Activated T-helper 9 cell treated with anti-CD3 and anti-CD28 coated beads, Interleukin-2, amount 50 U/mL, for 16 hours (primary cell): ENCODE measurements around the gene TBC1D22A.

ENCODE experiments used
- DNase-seq: peaks from one replicate; pipeline ENCODE4 v3.0.0-alpha.2; 2020; ENCODE audit warnings: low read depth

The TBC1D22A gene

GRCh38 chr22:46737105-46737975 is 25.1 kb upstream of the TBC1D22A start:
- peak; percentile 21 for DNase-seq

GRCh38 chr22:46737976-46738646 is 24.3 kb upstream of the TBC1D22A start, which contains the start of gene CERK:
CERK (minus strand) TSS chr22:46738252; CDS start chr22:46738148, 104 bp downstream.
- DNase-seq: peak; percentile 60

GRCh38 chr22:46738647-46739093 is 23.8 kb upstream of the TBC1D22A start:
- no peak for DNase-seq

- peak; percentile 68 for DNase-seq
Observed at GRCh38 chr22:46739094-46739870, 23.2 kb upstream of the TBC1D22A start.

GRCh38 chr22:46740910-46741780 is 21.3 kb upstream of the TBC1D22A start:
- DNase-seq: no peak

- no peak for DNase-seq
Observed at GRCh38 chr22:46741974-46742519, 20.4 kb upstream of the TBC1D22A start.

GRCh38 chr22:46742576-46743221 is 19.8 kb upstream of the TBC1D22A start:
- DNase-seq: no peak

GRCh38 chr22:46744581-46744980 is 17.9 kb upstream of the TBC1D22A start:
- DNase-seq: no peak

- DNase-seq: no peak
Observed at GRCh38 chr22:46746192-46746591, 16.3 kb upstream of the TBC1D22A start.

GRCh38 chr22:46746620-46747019 is 15.8 kb upstream of the TBC1D22A start:
- DNase-seq: no peak

- no peak for DNase-seq
Observed at GRCh38 chr22:46747646-46748045, 14.8 kb upstream of the TBC1D22A start.

GRCh38 chr22:46748206-46748907 is 14.1 kb upstream of the TBC1D22A start:
- no peak for DNase-seq

GRCh38 chr22:46748908-46749675 is 13.4 kb upstream of the TBC1D22A start:
- DNase-seq: no peak

GRCh38 chr22:46749682-46750529 is 12.5 kb upstream of the TBC1D22A start:
- DNase-seq: no peak

GRCh38 chr22:46750530-46750800 is 12.0 kb upstream of the TBC1D22A start:
- DNase-seq: no peak

- DNase-seq: no peak
Observed at GRCh38 chr22:46750863-46751443, 11.5 kb upstream of the TBC1D22A start.

- no peak for DNase-seq
Observed at GRCh38 chr22:46752286-46752987, 10.0 kb upstream of the TBC1D22A start.

GRCh38 chr22:46752988-46753310 is 9.5 kb upstream of the TBC1D22A start:
- no peak for DNase-seq
